H7 (cell line): Measurements from ENCODE around the gene CASTOR1. TPM values are rescaled to one million over a fixed set of nuclear protein-coding genes. Genes with fewer than 3 reads are reported as not detected.
A peak's percentile ranks its signal among the peaks of the same experiment; 100 is the strongest.

Source experiments
- DNase-seq: peaks from one replicate; pipeline ENCODE4 v3.0.0; 2012
- H3K27me3 ChIP-seq: 2 replicates; pipeline ENCODE4 v1.6.0; 2011; ENCODE audit warnings: mild to moderate bottlenecking, low read length; ENCODE audit not compliant: control insufficient read depth, insufficient read depth
- H3K36me3 ChIP-seq: replicated peaks from 2 replicates; pipeline ENCODE4 v1.5.1; 2011; ENCODE audit warnings: low read length; ENCODE audit not compliant: control insufficient read depth, insufficient read depth
- H3K4me3 ChIP-seq: 2 replicates; pipeline ENCODE4 v1.5.1; 2011; ENCODE audit warnings: low read depth, mild to moderate bottlenecking, control low read depth, low read length, moderate library complexity; ENCODE audit not compliant: insufficient read depth
- total RNA-seq: library from RNA; depleted of rRNA; stranded (reverse); fragments of >200 nt; shearing (Covaris generic); gene quantifications from 2 replicates; pipeline ENCODE4 v1.2.3, GENCODE V29; 2014; rRNA removed

Gene CASTOR1
- total RNA-seq, 1 experiment from 2014 or later: 15.4 TPM

GRCh38 chr22:30238661-30239487 lies 50.4 kb downstream of the CASTOR1 start:
- H3K36me3 ChIP-seq: peaks cover 9% of the 10 kb centered on the region
- H3K4me3 ChIP-seq: no peak overlapping the region
- peak; percentile 85 for DNase-seq

GRCh38 chr22:30238136-30238535 lies 51.2 kb downstream of the CASTOR1 start:
- Histone ChIP-seq H3K36me3 (peaks cover 4% of the 10 kb centered on the region), H3K27me3 (no peaks in the 10 kb centered on the region), H3K4me3 (no peak overlapping the region)
- no peak for DNase-seq

More at GRCh38 chr22:30238661-30239487, 50.4 kb downstream of the CASTOR1 start:
- no peaks in the 10 kb centered on the region for H3K27me3 ChIP-seq

GRCh38 chr22:30236875-30237274 lies 52.4 kb downstream of the CASTOR1 start:
- Histone ChIP-seq H3K4me3 (no peak overlapping the region), H3K36me3 (no peaks in the 10 kb centered on the region), H3K27me3 (no peaks in the 10 kb centered on the region)
- no peak for DNase-seq

- Histone ChIP-seq H3K27me3 (no peaks in the 10 kb centered on the region), H3K4me3 (no peak overlapping the region), H3K36me3 (no peaks in the 10 kb centered on the region)
- peak; percentile 76 for DNase-seq
Measured at GRCh38 chr22:30235687-30236170, 53.6 kb downstream of the CASTOR1 start.

Other genes starting within 250 kb of the CASTOR1 start
- gene HORMAD2, start 209.0 kb downstream of the CASTOR1 start, total RNA-seq: not detected in 2 replicates
- 0.41 and 0.59 TPM in 2 replicates for gene LIF, start 42.7 kb downstream of the CASTOR1 start, total RNA-seq
- gene OSM, start 22.7 kb downstream of the CASTOR1 start, total RNA-seq: not detected in 2 replicates
- gene TBC1D10A, start 37.4 kb upstream of the CASTOR1 start, total RNA-seq: 12.0 and 12.6 TPM in 2 replicates
- gene SF3A1, start 67.4 kb upstream of the CASTOR1 start, total RNA-seq: 70.1 and 97.1 TPM in 2 replicates
- 4.7 and 6.1 TPM in 2 replicates for gene CCDC157, start 67.5 kb upstream of the CASTOR1 start, total RNA-seq
- gene RNF215, start 97.9 kb upstream of the CASTOR1 start, total RNA-seq: 24.7 and 26.6 TPM in 2 replicates
- 1.7 and 4.2 TPM in 2 replicates for gene SEC14L2, start 107.5 kb upstream of the CASTOR1 start, total RNA-seq
- gene MTFP1, start 136.3 kb upstream of the CASTOR1 start, total RNA-seq: 96.3 and 117 TPM in 2 replicates
- gene SEC14L3, start 182.5 kb upstream of the CASTOR1 start, total RNA-seq: not detected in 2 replicates
- gene SEC14L4, start 216.2 kb upstream of the CASTOR1 start, total RNA-seq: not detected in 2 replicates